Superior temporal gyrus (tissue), 1 donor: ENCODE results near the gene OR8G1.
"Not testable (repeated sequence)": the region's sequence is repeated elsewhere in the genome, so short reads cannot be mapped to it uniquely, and the experiment has no call there.

Experiments
- DNase-seq: peaks from one replicate; pipeline ENCODE4 v3.0.0-alpha.2; 2016; ENCODE audit errors: extremely low spot score

The OR8G1 gene

GRCh38 chr11:124240621-124241397, at the start of gene OR8G1:
Gene OR8G1 (plus strand): TSS chr11:124241095. CDS start chr11:124249676, 8,581 bp downstream.
- no peak for DNase-seq

GRCh38 chr11:124193221-124194010, 47.5 kb upstream of the OR8G1 start:
- no peak for DNase-seq

GRCh38 chr11:124194293-124195188, 46.4 kb upstream of the OR8G1 start:
- DNase-seq, result no peak

GRCh38 chr11:124195189-124195734, 45.6 kb upstream of the OR8G1 start:
- no peak for DNase-seq

- DNase-seq, result no peak
These were observed 42.9 kb upstream of the OR8G1 start for GRCh38 chr11:124197999-124198398.

GRCh38 chr11:124198897-124199296, 42.0 kb upstream of the OR8G1 start:
- DNase-seq, result no peak

GRCh38 chr11:124199702-124200101, 41.2 kb upstream of the OR8G1 start:
- DNase-seq, result no peak

GRCh38 chr11:124200671-124201070, 40.2 kb upstream of the OR8G1 start:
- DNase-seq, result no peak

GRCh38 chr11:124202951-124203350, 37.9 kb upstream of the OR8G1 start:
- no peak for DNase-seq

GRCh38 chr11:124204008-124204407, 36.9 kb upstream of the OR8G1 start:
- DNase-seq, result no peak

- DNase-seq, result no peak
These were observed 33.6 kb upstream of the OR8G1 start for GRCh38 chr11:124207102-124207792.

- no peak for DNase-seq
These were observed 31.0 kb upstream of the OR8G1 start for GRCh38 chr11:124209824-124210357.

- DNase-seq, result no peak
These were observed 30.5 kb upstream of the OR8G1 start for GRCh38 chr11:124210421-124210820.

GRCh38 chr11:124211321-124211720, 29.6 kb upstream of the OR8G1 start:
- DNase-seq, result no peak

- DNase-seq, result no peak
These were observed 26.9 kb upstream of the OR8G1 start for GRCh38 chr11:124214027-124214426.

- DNase-seq, result no peak
These were observed 21.8 kb upstream of the OR8G1 start for GRCh38 chr11:124219126-124219525.

- no peak for DNase-seq
These were observed 18.5 kb upstream of the OR8G1 start for GRCh38 chr11:124222407-124222806.

GRCh38 chr11:124224618-124225423, 16.1 kb upstream of the OR8G1 start:
- not testable (repeated sequence) for DNase-seq

- no peak for DNase-seq
These were observed 15.4 kb upstream of the OR8G1 start for GRCh38 chr11:124225471-124225870.

- DNase-seq, result no peak
These were observed 7.5 kb upstream of the OR8G1 start for GRCh38 chr11:124233376-124233775.
